Right lobe of liver (tissue), 6 donors: Measurements from ENCODE around the gene PARD6A. TPM values are rescaled to one million over a fixed set of nuclear protein-coding genes. Genes with fewer than 3 reads are reported as not detected.
A peak's percentile ranks its signal among the peaks of the same experiment; 100 is the strongest.

Source experiments
- ATAC-seq, 4 donors: fragments of 200-7000 bp; cut with Tn5 transposase; one replicate each; pipeline ENCODE4 v1.9.1; 2020; ENCODE audit warnings: mild to moderate bottlenecking in 4 of 4, moderate library complexity in 4 of 4
- DNase-seq, 3 donors: peaks; one replicate each; pipeline ENCODE4 v3.0.0-alpha.2; 2020
- H3K27ac ChIP-seq, 3 donors: fragments of 200-600 bp; one replicate each; pipeline ENCODE4 v1.8.0; 2022
- H3K27me3 ChIP-seq, 2 donors: fragments of 200-600 bp; one replicate each; pipeline ENCODE4 v1.8.0; 2022
- H3K36me3 ChIP-seq, 4 donors: fragments of 200-600 bp; sonication (generic) in 1 of 4; one replicate each; pipeline versions ENCODE4 v1.5.1 to v1.8.0; 2017 to 2022; ENCODE audit warnings: control low read depth in 1 of 4
- H3K4me1 ChIP-seq, 4 donors: fragments of 200-600 bp; sonication (generic) in 1 of 4; one replicate each; pipeline versions ENCODE4 v1.5.1 to v1.8.0; 2017 to 2022; ENCODE audit warnings: control low read depth in 1 of 4
- H3K4me3 ChIP-seq, 3 donors: fragments of 200-600 bp; one replicate each; pipeline ENCODE4 v1.8.0; 2022
- H3K9me3 ChIP-seq, 4 donors: fragments of 200-600 bp; sonication (generic) in 1 of 4; one replicate each; pipeline versions ENCODE4 v1.5.1 to v1.8.0; 2017 to 2022; ENCODE audit warnings: control low read depth in 1 of 4
- POLR2A ChIP-seq: fragments of 450-650 bp; IDR thresholded peaks from one replicate; pipeline ENCODE4 v1.6.1; 2017; ENCODE audit warnings: antibody characterized with exemption, mild to moderate bottlenecking
- WGBS: methylation state at CpG from one replicate; pipeline ENCODE4 v1.1.6; 2018; ENCODE audit warnings: low coverage, low lambda C conversion rate; ENCODE audit not compliant: insufficient coverage; ENCODE audit errors: missing lambda C conversion rate; 5-methylcytosine and 5-hydroxymethylcytosine counted together
- intact Hi-C, 2 donors: fragments of 100-400 bp; cut with DNase I; formaldehyde crosslinking; loops; one replicate each; pipeline versions ENCODE4 v1.11.2 to v1.14.1; 2022
- long read RNA-seq: library from polyadenylated mRNA; unstranded; transcript quantifications from one replicate; pipeline ENCODE4 v2.0.0, GENCODE V29; 2019
- total RNA-seq, 6 experiments: library from RNA; depleted of rRNA in 2 of 6; stranded (reverse); fragments of >200 nt in 2 of 6; fragmentation: NEBNext Ultra II Directional in 3 of 6; extraction: Animal tissue kit (Norgen Biotek cat#: 25700) in 3 of 6; gene quantifications; one replicate each; pipeline versions ENCODE4 v1.1.0 to v1.2.4, GENCODE V29; 2016 to 2023
- TF ChIP-seq, protein P1 (sequence below), 4 donors: fragments of 200-600 bp in 3 of 4; fragments of 450-650 bp in 1 of 4; IDR thresholded peaks; one replicate each; pipeline versions ENCODE4 v1.5.1 to v1.8.0; 2016 to 2022; ENCODE audit warnings: antibody characterized with exemption in 4 of 4, mild to moderate bottlenecking in 2 of 4
- donor health status: DM: no; HTN: yes; CAD: no.
- donor health status: DM: no; HTN: no; CAD: no.
- donor health status: DM: no; HTN: no; CAD: no.
- donor health status: DM: no; HTN: yes; CAD: no.
- donor health status: DM: no; HTN: yes; CAD: no.

PARD6A gene, protein sequence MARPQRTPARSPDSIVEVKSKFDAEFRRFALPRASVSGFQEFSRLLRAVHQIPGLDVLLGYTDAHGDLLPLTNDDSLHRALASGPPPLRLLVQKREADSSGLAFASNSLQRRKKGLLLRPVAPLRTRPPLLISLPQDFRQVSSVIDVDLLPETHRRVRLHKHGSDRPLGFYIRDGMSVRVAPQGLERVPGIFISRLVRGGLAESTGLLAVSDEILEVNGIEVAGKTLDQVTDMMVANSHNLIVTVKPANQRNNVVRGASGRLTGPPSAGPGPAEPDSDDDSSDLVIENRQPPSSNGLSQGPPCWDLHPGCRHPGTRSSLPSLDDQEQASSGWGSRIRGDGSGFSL
- 1 to 10 TPM; 1.3 to 4.8 (median 2.6) TPM for total RNA-seq
- long read RNA-seq, partial matches to known transcripts = 1 of 2 reads
- long read RNA-seq, other reads (novel, unspliced or antisense) = 0 of 2 reads

- no peaks in the 10 kb centered on the region for H3K27me3 ChIP-seq
- no peaks in the 10 kb centered on the region for H3K9me3 ChIP-seq
- TF ChIP-seq, protein P1, sequence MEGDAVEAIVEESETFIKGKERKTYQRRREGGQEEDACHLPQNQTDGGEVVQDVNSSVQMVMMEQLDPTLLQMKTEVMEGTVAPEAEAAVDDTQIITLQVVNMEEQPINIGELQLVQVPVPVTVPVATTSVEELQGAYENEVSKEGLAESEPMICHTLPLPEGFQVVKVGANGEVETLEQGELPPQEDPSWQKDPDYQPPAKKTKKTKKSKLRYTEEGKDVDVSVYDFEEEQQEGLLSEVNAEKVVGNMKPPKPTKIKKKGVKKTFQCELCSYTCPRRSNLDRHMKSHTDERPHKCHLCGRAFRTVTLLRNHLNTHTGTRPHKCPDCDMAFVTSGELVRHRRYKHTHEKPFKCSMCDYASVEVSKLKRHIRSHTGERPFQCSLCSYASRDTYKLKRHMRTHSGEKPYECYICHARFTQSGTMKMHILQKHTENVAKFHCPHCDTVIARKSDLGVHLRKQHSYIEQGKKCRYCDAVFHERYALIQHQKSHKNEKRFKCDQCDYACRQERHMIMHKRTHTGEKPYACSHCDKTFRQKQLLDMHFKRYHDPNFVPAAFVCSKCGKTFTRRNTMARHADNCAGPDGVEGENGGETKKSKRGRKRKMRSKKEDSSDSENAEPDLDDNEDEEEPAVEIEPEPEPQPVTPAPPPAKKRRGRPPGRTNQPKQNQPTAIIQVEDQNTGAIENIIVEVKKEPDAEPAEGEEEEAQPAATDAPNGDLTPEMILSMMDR (IDR thresholded peaks at IDR 0.05) = peak in 1 of 4 donors; percentile 32
- no peak for TF ChIP-seq POLR2A
- 1% methylated on average over 17 of the region's 48 CpGs for whole genome bisulfite sequencing
- peak; percentile 81 to 89 (median 86) for ATAC-seq
- peaks cover 0 to 12% (median 1%) of the 10 kb centered on the region in 4 donors for H3K4me1 ChIP-seq
- peak within 1 kb of the TSS; percentile 77 to 86 (median 81) for H3K27ac ChIP-seq
- peak; percentile 96 to 98 (median 96) for DNase-seq
- intact Hi-C loops = no loop called here
- H3K4me3 ChIP-seq = peak within 1 kb of the TSS; percentile 77 to 95 (median 77)
- no peaks in the 10 kb centered on the region for H3K36me3 ChIP-seq
Observed at GRCh38 chr16:67660564-67661028, at the start of gene PARD6A. Gene PARD6A (plus strand): TSS chr16:67660960. CDS start chr16:67661039, 79 bp downstream.

DNA sequence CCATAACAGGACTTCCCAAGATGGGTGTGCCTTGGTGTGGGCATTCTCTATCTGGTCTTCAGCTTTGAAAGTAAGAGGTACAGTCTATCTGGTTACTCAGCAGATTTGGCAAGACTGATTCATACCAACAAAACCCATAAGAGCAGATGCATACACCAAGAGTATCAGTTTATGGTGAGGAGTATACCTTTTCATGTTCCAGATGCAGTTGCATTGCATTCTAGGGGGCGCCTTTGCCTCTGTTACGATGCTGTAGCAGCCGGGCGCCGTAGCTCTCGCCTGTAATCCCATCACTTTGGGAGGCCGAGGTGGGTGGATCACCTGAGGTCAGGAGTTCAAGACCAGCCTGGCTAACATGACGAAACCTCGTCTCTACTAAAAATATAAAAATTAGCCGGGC is 47.0 kb upstream of the PARD6A start:
- intact Hi-C loops = no loop called here
- Histone ChIP-seq H3K27ac (no peak overlapping the region), H3K9me3 (no peaks in the 10 kb centered on the region), H3K4me3 (no peak overlapping the region), H3K36me3 (peaks cover 0 to 55% (median 13%) of the 10 kb centered on the region in 4 donors), H3K4me1 (no peaks in the 10 kb centered on the region), H3K27me3 (no peaks in the 10 kb centered on the region)
- TF ChIP-seq, protein P1 (IDR thresholded peaks at IDR 0.05) = peak in 2 of 4 donors; percentile 7 to 15
- TF ChIP-seq POLR2A = no peak
- 85% methylated on average over 8 of the region's 10 CpGs for WGBS
- DNase-seq (no peak), ATAC-seq (no peak)

DNA sequence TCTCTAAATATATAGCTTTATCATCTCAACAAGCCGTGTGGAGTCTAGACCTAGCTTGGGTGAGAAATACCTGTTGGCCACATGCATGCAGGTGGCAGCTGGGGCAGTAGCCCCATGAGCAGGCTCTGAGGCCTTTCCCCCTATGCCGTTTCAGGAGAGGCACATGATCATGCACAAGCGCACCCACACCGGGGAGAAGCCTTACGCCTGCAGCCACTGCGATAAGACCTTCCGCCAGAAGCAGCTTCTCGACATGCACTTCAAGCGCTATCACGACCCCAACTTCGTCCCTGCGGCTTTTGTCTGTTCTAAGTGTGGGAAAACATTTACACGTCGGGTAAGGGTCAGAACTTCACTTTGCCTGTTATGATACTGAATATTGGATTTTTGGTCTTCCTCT is 32.5 kb upstream of the PARD6A start:
- Histone ChIP-seq H3K4me1 (no peaks in the 10 kb centered on the region), H3K36me3 (peaks cover 0 to 57% (median 32%) of the 10 kb centered on the region in 4 donors), H3K4me3 (no peak overlapping the region), H3K27me3 (no peaks in the 10 kb centered on the region), H3K27ac (no peak overlapping the region), H3K9me3 (no peaks in the 10 kb centered on the region)
- TF ChIP-seq POLR2A = no peak
- TF ChIP-seq, protein P1 (IDR thresholded peaks at IDR 0.05) = no peak
- intact Hi-C loops = no loop called here
- DNase-seq (no peak), ATAC-seq (no peak)
- 97% methylated on average over 10 of the region's 14 CpGs for WGBS

GRCh38 chr16:67632415-67633172 is 28.2 kb upstream of the PARD6A start:
- TF ChIP-seq POLR2A = no peak
- TF ChIP-seq, protein P1 (IDR thresholded peaks at IDR 0.05) = no peak
- H3K27ac ChIP-seq = no peak overlapping the region
- intact Hi-C loops = no loop called here
- H3K36me3 ChIP-seq = peaks cover 0 to 68% (median 34%) of the 10 kb centered on the region in 4 donors
- no peak overlapping the region for H3K4me3 ChIP-seq
- DNase-seq (no peak), ATAC-seq (peak in 1 of 4 donors; percentile 45)
- H3K9me3 ChIP-seq = no peaks in the 10 kb centered on the region
- H3K4me1 ChIP-seq = no peaks in the 10 kb centered on the region
- WGBS = 50% methylated on average over 7 of the region's 7 CpGs
- H3K27me3 ChIP-seq = no peaks in the 10 kb centered on the region
